Umbilical cord (tissue), 2 donors: ENCODE data around the gene PTPRJ. TPM values are rescaled to one million over a fixed set of nuclear protein-coding genes. Genes with fewer than 3 reads are reported as not detected.

Source experiments
- DNase-seq: peaks from one replicate; pipeline ENCODE4 v3.0.0-alpha.2; 2015; ENCODE audit warnings: low spot score
- total RNA-seq: library from RNA; depleted of rRNA; stranded (reverse); fragments of >200 nt; gene quantifications from one replicate; pipeline ENCODE4 v1.2.3, GENCODE V29; 2014; ENCODE audit warnings: low replicate concordance; ENCODE audit not compliant: insufficient read depth

The PTPRJ gene
- total RNA-seq, 1 donor from 2014 or later, result 21.9 TPM

DNA sequence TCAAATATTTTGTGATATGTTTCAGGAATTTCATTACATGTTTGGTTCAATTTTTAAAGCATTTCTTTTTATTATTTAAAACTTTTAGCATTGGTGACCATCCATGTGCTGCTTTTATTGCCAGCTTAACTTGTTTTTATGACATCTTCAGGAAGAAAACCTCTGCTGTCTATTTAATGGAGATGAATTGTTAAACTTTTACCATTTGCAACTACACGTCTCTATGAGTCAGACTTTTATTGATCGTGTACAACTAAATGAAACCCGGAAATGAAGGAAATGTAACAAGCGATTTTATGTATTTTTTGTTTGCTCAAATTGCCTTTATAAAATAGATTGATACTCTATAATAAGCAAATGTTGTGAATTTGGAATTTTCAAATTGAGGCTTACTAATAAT, 113.0 kb downstream of the PTPRJ start:
- DNase-seq, result no peak

DNA sequence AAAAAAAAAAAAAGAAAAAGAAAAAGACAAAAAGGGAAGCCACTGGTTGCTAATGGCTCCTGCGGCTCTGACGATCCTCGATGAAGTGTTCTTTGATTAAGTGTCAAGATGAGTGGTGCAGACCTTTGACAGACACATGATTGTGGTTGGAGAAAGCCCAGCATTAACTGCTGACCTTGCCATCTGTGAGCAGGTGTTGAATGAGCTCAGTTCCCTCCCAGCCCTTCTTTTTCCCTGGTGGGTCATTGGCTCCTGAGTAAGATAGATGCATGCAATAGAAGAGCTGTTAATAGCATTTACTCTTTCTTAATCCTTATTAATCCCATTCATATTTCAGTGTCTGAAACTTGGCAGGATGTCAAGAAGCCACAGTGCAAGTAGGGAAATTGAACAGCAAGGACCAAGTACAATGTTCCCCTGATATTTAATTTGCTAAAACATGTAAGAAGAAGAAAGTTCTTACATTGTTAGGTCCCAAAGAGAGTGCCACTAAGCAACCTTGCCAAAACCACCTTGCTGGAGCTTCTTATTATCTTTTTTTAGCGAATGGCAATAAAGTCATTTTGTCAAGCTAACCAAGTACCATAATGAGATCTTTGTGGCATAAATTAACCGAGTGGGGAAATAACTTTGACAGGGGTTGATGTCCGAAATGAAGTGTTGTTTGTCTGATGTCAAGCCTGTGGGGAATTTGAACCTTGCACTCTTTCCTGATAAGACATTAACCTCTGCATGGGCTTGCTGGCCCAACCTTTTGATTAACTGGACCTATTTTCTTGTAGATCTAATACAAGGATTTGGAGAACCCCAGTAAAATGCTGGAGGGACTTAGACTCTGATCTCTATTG, 113.7 kb downstream of the PTPRJ start:
- DNase-seq, result no peak

DNA sequence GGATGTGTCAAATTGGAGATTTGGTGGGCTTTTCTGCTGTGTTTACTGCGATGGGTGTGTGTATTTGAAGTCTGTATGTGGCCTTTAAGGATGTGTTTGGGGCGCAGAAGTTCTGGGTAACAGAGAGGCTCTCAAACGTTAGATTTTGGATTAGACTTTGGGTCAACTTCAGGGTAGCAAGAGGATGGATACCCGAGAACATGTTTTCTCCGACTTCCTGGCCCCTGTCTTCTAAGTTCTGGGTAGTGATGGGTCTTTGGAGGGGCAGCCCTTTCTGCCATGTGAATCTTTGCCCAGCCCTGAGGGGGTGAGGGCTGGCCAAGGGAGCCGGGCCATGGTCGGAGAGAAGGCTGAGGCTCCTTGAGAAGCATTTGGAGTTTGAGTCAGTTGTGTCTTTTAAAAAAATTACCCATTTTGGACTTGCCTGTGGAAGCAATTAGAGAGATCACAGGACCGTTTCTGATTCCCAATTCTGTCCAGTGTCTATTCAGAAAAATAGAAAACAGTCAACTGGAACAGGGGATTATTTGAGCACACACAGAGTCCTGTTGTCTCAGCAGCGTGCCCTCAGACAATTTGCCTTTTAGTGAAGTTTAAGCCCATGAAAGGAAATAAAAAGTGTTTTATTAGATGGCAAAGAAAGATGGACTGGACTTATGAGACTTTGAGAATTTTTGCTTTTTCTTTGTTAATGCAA, 114.4 kb downstream of the PTPRJ start:
- DNase-seq, result no peak

DNA sequence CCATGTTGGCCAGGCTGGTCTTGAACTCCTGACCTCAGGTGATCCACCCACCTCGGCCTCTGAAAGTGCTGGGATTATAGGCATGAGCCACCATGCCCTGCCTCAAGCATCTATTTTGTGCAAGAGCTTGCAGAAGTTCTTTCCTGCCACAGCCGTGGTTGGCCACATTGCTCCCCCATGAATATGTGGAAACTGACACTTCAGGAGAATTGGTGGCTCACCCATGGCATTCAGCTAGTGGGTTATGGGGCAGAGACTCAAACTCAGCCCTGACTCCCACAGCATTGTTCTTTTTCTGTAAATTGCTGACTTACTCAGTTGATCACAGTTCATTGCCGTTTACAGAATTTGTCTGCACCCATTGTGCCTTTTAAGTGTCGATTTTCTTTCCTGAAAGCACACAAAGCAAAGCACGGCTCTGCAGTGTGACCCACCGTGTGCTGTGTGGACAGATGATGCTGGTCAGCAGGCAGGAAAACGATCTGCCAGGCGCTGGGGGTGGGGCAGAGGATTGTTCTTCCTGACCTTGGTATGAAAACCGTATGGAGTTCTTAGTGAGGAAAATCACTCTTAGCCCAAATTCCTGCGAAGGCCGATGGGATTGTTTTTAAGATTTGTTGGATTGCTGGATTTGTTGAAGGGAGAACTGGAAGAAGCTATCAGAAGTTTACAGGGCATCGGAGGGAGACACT, 115.6 kb downstream of the PTPRJ start:
- DNase-seq, result peak; percentile 66

DNA sequence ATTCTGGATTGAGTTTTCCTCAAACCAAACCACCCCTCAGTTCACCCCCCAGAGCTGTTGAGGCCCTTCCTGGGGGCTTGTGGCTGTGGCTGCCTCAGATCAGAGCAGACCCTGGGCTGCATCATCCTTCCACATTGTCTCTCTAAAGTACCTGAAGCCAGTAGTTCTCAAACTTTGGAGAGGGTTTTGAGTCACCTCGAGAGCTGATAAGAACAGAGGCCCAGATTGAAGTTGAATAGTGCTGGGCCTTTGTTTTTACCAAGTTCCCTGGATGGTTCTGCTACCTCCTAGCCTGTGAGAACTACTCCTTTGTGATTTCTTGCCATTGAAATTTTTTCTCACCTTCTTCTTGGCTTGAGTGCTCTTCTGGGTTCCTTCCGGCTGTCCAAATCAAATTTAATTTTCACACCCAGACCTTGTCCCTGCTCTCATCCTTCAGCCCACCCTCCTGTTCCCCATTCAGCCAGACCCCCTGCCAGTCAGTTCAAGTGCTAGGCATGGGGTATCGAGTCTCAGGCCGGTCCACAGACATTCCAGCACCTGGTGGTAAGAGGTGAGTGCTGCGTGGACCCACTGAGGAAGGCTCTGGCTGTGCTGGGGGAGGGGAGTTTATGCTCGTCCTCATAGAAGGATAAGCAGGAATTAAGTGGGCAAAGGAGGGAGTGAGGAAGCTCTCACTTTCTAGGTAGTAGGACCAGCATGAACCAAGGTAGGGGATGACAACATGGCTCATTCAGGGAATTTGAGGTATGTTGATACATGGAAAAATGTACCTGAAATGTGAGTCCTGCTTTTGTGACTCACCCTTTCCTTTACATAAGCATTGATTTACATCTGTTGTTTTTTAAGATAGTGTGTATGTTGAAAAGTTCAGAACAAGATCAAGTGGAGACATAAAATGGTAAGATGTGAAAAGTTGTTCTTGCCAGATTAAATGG, 116.5 kb downstream of the PTPRJ start:
- DNase-seq, result peak; percentile 47

DNA sequence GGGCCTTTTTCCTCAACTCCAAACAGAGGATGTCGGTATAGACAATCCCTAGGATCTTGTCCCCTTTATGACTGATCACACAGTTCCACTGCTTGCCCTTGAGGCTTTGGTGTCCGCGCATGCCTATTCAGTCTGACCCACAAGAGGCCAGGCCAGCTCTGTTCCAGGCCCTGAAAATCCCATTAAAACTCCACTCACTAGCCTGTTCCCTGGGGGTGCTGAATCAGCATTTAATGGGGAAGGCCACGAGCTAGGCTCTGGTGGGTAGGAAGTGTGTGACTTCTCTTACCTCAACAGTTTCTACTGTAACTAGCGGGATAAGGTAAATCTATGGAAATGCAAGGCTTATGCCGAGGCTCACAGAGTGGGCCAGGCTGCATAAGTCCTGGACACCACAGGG, 117.7 kb downstream of the PTPRJ start:
- DNase-seq, result no peak

DNA sequence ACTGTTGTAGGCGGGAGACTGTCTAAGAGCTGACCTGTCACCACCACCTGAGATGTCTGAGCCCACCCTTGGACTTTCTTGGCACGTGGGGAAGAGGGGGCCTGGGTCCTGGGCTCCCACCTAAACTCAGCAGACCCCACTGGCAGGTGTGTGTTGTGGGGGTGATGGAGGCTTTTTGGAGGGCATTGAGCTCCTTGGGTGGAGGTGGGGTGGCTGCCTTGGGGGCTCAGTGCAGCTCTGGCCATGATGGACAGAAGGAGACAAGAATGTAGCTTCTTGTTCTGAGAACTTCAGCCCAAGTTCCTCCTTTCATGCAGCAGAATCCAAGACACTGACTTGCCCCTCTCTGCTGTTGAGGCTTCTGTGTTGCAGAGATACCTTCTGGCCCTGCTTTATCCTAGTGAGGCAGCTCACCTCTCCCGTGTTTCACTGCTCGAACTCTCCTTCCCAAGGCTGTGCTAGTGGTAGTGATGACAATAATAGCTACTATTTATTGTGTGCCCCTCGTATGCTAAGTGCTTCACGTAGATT, 119.6 kb downstream of the PTPRJ start:
- DNase-seq, result no peak

DNA sequence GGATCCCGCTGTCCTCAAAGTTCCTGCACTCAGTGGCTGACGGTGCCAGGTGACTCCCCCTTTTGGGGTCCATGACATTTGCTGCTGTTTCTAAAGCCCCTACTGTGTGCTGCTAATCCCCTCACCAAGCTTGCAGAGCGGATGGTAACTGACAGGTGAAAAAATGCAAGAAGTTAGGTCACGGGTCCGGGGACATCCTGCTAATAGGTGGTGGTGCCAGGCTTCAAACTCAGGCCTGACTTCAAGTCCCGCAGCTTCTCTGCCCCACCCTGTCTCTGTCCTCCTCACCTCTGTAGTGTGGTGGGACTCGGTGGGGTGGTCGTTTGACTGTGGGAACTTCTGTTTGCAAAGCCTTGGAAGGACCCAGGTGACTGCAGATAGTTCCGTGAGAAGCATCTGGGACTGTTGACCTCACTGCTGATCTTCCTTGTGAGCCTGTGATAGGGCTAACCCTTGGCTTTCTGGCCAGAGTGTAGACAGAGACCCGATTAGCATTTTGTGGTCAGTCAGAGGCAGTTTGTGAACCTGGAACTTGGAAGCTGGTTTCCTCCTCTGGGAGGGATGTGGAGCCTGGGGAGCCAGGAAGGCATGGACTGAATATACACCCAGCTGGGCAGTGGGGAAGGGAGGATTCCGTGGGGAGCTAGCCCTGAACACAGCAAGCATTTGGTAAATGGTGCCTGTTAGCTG, 120.8 kb downstream of the PTPRJ start:
- no peak for DNase-seq

DNA sequence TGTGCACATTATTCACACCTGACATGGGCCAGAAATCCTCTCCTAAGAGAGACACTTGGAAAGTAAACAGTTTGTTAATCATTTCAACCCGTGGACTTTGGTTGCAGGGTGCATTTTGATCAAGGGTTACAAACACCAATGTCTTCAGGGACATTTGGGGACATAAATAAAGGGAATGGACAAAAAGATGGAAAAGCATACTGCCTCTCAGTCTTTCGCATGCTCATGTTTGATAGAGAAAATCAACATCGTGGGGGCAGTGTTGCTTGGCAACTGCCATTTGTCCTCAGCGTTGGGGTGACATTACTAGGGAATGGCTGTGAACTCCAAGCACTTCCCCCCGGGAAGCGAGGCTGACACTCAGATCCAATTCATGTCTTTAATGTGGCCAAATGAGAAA, 121.6 kb downstream of the PTPRJ start:
- DNase-seq, result no peak

DNA sequence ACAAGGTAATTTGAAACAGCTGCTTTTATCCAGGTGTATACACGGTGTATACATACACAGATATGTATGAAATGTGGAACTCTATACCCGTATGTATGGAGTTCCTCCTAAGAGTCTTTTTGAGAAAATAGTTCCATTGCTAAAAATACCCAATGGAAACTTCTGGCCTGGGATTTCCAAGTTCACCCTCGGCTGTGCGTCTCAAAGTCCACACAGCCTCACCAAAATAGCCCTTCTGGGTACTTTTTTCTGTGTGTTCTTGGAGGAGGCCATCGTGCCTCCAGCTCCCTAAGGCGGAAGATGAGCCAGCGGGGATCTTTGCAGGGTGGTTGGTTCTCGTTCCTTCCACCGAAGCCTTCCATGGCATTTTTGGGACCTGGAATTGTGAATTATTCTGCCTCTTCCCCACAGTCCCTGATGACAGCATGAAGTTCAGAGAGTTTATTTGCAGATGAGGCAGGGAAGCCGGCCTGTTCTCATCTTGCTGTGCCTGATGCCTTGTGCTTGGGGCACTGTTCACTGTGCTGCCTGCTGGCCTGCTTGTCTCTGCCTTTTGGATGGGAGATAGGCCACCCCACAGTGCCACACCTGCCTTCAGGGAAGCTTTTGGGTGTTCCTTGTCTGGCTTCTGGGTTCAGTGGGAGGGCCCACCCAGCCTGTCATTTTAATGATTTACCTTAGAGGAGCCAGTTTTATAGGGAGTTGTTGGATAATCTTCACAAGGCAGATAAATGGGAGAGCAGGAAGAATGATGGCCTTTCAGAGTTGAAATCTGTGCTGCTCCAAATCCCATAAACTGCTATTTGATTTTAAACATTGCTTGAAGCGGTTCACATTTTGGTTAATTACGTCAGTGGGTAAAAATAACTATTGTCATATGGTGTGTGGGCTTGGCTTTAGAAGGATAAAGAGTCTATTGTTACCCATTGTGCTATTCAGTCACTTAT, 123.5 kb downstream of the PTPRJ start:
- DNase-seq, result no peak

DNA sequence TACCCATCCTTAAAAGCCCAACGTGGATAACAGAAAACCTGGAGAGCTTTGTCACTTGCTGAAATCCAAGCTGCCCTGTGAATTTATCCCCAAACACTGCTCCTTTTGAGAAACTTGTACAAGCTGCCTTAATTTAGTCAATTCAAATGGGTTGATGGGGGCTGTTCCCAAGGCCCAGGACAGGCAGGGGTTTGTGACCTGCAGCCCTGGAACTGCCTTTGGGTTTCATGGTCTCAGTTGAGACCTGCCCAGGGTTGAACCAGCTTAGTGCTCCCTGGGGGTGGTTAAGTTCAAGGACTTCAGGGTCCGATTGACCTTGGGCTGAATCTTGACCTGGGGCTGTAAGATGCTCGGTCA, 124.2 kb downstream of the PTPRJ start:
- no peak for DNase-seq

DNA sequence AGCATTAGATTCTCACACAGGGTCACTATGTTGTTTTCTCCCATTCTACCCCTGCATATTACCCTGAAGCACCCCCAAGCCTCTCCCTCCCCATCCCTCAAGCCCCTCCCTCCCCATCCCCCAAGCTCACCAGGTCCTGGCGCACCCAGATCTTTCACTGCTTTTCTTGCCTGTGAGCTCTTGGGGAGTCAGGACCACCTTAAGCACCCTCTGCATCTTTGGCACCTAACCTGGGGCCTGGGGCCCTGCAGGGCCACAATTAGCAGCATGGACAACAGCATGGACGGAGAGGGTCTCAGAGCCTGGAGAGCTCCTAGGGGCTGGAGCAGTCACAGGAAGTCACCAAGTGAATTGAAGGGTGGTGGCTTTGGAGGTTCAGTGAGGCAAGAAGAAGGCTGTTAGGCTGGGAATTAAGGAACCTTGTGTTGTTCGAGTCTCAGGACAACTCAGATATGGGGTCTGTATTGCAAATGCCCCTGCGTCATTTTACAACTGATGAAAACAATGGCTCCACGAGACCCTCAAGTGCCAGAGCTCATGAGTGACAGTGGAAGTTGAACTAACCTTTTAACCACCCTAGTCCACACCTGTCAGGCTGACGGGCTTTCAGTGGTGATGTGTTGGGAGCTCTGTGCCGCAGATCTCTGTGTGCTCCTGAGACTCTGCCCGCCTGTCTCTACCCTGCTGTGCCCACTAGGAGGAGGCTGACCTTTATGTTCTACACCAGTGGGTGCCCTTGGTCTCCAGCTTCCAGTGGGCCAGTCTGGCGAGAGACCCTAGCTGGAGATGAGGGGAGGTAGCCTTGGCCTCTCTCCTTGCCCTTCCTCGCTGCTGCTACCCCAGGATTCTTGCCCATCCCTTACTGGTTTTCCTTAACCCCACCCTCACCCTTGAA, 125.0 kb downstream of the PTPRJ start:
- DNase-seq, result no peak

DNA sequence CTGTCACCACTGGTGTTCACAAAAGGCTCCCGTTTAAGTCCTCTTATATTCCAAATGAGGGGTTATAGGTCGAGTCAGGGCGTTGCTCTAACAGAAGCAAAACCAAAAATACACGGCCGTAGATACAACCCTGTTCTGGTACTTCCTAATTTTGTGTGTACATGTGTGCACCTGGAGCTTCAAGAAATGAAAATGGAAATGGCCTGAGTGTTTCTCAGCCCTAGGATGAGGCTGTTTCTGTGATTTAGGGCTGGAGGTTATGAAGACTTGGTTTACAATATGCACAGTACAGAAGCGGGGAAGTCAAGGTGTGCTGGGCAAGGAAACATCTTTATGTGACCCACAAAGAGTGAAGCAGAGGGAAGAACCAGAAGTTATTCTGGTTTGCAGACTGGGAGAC, 125.8 kb downstream of the PTPRJ start:
- DNase-seq, result no peak

DNA sequence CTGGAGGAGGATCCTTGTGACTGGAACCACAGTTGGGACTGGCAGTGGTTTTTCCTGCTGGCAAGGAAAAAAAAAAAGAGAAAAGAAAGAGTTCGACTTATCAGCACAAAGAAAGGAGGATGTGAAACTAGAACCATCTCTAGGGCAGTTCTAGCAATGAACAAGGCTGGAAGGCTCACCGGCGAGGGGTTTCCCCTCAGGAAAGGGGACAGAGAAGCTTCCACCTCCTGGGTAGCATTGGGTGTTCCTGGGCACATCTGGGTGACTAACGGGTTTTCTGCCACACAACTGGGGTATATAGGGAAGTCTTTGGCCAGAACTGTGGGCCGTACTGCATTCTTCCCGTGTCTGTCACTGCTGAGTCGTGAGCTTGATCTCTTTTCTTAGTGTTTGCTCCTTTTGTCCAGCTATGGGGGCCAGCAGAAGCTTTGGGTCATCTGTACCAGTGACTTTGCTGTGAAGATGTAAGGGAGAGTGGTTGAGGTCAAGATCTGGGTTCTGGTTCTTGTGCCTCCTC, 126.9 kb downstream of the PTPRJ start:
- no peak for DNase-seq

DNA sequence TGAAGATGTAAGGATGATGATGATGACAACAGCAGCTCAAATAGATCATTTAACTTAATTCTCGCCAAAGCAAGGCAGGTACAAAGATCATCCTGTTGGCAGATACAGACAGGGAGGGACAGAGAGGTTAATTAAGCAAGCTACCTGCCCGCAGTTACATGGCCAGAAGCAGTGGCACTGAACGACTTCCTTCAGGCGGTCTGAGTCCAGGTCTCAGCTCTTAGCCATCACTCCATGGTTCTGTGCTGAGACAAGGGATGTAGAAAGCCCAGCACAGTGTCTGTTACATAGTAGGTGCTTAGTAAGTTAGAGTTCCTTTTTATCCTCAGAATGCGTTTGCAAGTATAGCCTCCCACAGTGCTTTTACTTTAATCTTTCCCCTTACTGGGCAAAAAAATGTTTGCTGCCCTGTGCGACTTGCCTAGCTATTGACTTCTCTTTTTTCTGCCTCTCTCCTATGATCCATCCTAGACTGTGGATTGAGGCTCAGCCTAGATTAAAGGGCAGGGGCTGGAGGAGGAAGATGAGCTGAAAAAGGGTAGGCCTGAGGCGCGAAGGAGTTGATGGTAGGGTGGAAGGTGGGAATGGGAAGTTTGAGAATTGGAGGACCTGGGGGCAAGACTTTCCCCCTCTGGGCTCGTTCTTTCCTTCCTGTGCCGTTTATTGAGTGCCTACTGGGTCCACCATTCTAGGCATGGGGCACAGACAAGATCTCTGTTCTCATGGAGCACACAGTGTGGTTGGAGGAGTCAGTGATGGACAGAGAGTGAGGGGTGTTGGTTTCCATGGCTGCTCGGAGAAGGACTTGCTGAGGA, 128.1 kb downstream of the PTPRJ start:
- DNase-seq, result no peak

DNA sequence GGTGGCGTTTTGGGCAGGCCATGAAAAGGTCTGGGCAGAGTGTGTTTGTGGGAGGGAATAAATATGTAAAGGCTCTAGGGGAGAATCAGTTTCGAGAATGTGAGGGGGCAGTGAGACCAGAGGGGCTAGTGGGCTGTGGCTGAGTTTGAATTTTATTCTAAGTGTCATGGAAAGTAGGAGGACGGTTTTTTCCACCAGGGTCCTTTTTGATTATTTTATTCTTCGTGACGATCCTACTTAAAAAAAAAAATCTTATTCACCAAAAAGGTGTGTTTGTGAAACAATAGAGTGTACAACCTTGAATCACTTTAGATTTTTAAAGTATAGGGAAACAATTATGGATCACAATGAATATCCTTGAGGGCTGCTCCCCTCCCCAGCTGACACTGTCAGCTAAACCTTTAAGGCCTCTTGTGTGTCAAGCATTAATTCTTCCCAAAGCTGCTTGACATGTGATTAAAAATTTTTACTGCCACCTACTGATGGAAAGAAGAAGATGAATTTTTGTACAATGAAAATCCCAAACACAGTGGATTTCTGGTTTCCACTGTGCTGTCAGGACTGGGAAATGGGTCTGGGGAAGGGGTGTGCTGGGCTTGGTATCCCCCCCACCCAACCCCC, 128.8 kb downstream of the PTPRJ start:
- DNase-seq, result peak; percentile 50

DNA sequence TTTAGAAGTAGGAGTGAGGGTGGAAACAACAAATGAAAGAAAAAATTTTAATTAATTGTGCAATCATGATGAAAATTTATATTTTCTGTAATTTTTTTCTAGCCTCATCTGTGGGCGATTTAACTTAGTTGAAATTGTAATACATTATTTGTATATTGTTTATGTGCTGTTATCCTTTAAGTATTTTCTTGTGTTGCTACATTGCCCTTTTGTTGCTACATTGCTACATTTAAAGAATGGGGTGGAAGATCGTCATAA, 130.1 kb downstream of the PTPRJ start:
- DNase-seq, result no peak
